H9 (cell line): ENCODE data around the gene RHBDF1. TPM values are rescaled to one million over a fixed set of nuclear protein-coding genes. Genes with fewer than 3 reads are reported as not detected.

Experiments used
- DNase-seq: peaks from one replicate; pipeline ENCODE4 v3.0.0-alpha.2; 2017
- H2AFZ ChIP-seq: one replicate; pipeline ENCODE4 v1.6.1; 2013; ENCODE audit warnings: mild to moderate bottlenecking, low read length, control low read depth, moderate library complexity
- H2AK5ac ChIP-seq: 2 replicates; pipeline ENCODE4 v1.6.1; 2013; ENCODE audit warnings: low read length, control low read depth, mixed read lengths; ENCODE audit not compliant: insufficient read length
- H2BK120ac ChIP-seq: one replicate; pipeline ENCODE4 v1.6.1; 2013; ENCODE audit warnings: low read depth, mild to moderate bottlenecking, low read length, control low read depth, inconsistent platforms; ENCODE audit not compliant: poor library complexity, severe bottlenecking
- H2BK12ac ChIP-seq: 2 replicates; pipeline ENCODE4 v1.6.1; 2013; ENCODE audit warnings: low read length, control low read depth, mixed read lengths, low read depth; ENCODE audit not compliant: insufficient read length
- H2BK15ac ChIP-seq: 2 replicates; pipeline ENCODE4 v1.6.1; 2013; ENCODE audit warnings: low read depth, low read length, control low read depth
- H2BK20ac ChIP-seq: one replicate; pipeline ENCODE4 v1.6.1; 2013; ENCODE audit warnings: low read depth, mild to moderate bottlenecking, low read length, control low read depth, inconsistent platforms; ENCODE audit not compliant: poor library complexity, severe bottlenecking
- H2BK5ac ChIP-seq: 2 replicates; pipeline ENCODE4 v1.6.1; 2013; ENCODE audit warnings: low read length, control low read depth, mixed read lengths; ENCODE audit not compliant: insufficient read length
- H3K14ac ChIP-seq: 2 replicates; pipeline ENCODE4 v1.6.1; 2013; ENCODE audit warnings: low read length, control low read depth; ENCODE audit not compliant: insufficient read depth
- H3K18ac ChIP-seq: 2 replicates; pipeline ENCODE4 v1.6.1; 2013; ENCODE audit warnings: low read depth, mild to moderate bottlenecking, mixed read lengths, low read length, control low read depth; ENCODE audit not compliant: insufficient read length
- H3K23ac ChIP-seq: 2 replicates; pipeline ENCODE4 v1.6.1; 2013; ENCODE audit warnings: low read length, control low read depth, mixed read lengths, low read depth; ENCODE audit not compliant: insufficient read length
- H3K23me2 ChIP-seq: 2 replicates; pipeline ENCODE4 v1.6.1; 2013; ENCODE audit warnings: low read depth, mild to moderate bottlenecking, mixed read lengths, low read length, control low read depth; ENCODE audit not compliant: insufficient read length, poor library complexity, severe bottlenecking
- H3K27ac ChIP-seq: 2 replicates; pipeline ENCODE4 v1.5.1; 2013; ENCODE audit warnings: low read length, control low read depth, mixed read lengths, low read depth; ENCODE audit not compliant: insufficient read length
- H3K27me3 ChIP-seq: 2 replicates; pipeline ENCODE4 v1.6.1; 2013; ENCODE audit warnings: low read length, control low read depth, inconsistent platforms; ENCODE audit not compliant: insufficient read depth
- H3K4ac ChIP-seq: 2 replicates; pipeline ENCODE4 v1.6.1; 2013; ENCODE audit warnings: low read depth, mild to moderate bottlenecking, control low read depth, inconsistent platforms, low read length, moderate library complexity
- H3K4me1 ChIP-seq: 2 replicates; pipeline ENCODE4 v1.6.1; 2013; ENCODE audit warnings: low read length, control low read depth, inconsistent platforms; ENCODE audit not compliant: insufficient read depth
- H3K4me2 ChIP-seq: 2 replicates; pipeline ENCODE4 v1.6.1; 2013; ENCODE audit warnings: low read length, control low read depth, mixed read lengths; ENCODE audit not compliant: insufficient read length, insufficient read depth
- H3K56ac ChIP-seq: 2 replicates; pipeline ENCODE4 v1.6.1; 2013; ENCODE audit warnings: low read depth, mild to moderate bottlenecking, mixed read lengths, low read length, control low read depth; ENCODE audit not compliant: insufficient read length
- H3K79me1 ChIP-seq: 2 replicates; pipeline ENCODE4 v1.6.1; 2013; ENCODE audit warnings: low read depth, mild to moderate bottlenecking, moderate library complexity, low read length, control low read depth, inconsistent platforms; ENCODE audit not compliant: insufficient read depth, poor library complexity, severe bottlenecking
- H3K79me2 ChIP-seq: 2 replicates; pipeline ENCODE4 v1.6.1; 2013; ENCODE audit warnings: low read length, control low read depth, inconsistent platforms; ENCODE audit not compliant: insufficient read depth
- H3K9ac ChIP-seq: 2 replicates; pipeline ENCODE4 v1.6.1; 2013; ENCODE audit warnings: low read length, control low read depth, mixed read lengths; ENCODE audit not compliant: insufficient read length; ENCODE audit errors: extremely low read depth
- H3K9me3 ChIP-seq: one replicate; pipeline ENCODE4 v1.6.1; 2013; ENCODE audit warnings: low read depth, low read length, inconsistent platforms; ENCODE audit not compliant: control insufficient read depth
- H3T11ph ChIP-seq: one replicate; pipeline ENCODE4 v1.6.1; 2013; ENCODE audit warnings: mild to moderate bottlenecking, low read length, control low read depth, inconsistent platforms
- H4K20me1 ChIP-seq: one replicate; pipeline ENCODE4 v1.6.1; 2013; ENCODE audit not compliant: control insufficient read depth, insufficient read length, insufficient read depth
- H4K5ac ChIP-seq: 2 replicates; pipeline ENCODE4 v1.6.1; 2013; ENCODE audit warnings: low read depth, mild to moderate bottlenecking, mixed read lengths, low read length, control low read depth; ENCODE audit not compliant: insufficient read length
- H4K8ac ChIP-seq: replicated peaks from 2 replicates; pipeline ENCODE4 v1.6.1; 2013; ENCODE audit warnings: low read length, control low read depth, mixed read lengths, low read depth; ENCODE audit not compliant: insufficient read length
- H4K91ac ChIP-seq: 2 replicates; pipeline ENCODE4 v1.6.1; 2013; ENCODE audit warnings: low read depth, mild to moderate bottlenecking, moderate library complexity, mixed read lengths, low read length, control low read depth; ENCODE audit not compliant: insufficient read length
- H3K27ac Mint-ChIP-seq, 3 experiments: 2 replicates in 2 of 3; 3 replicates in 1 of 3; pipeline ENCODE4 v1.8.0; 2020 to 2021; ENCODE audit warnings: mixed read lengths in 3 of 3, mild to moderate bottlenecking in 1 of 3, moderate library complexity in 1 of 3
- H3K27me3 Mint-ChIP-seq: 2 replicates; pipeline ENCODE4 v1.8.0; 2021; ENCODE audit warnings: low read depth, mild to moderate bottlenecking, moderate library complexity, mixed read lengths
- H3K36me3 Mint-ChIP-seq, 3 experiments: 2 replicates in 2 of 3; 3 replicates in 1 of 3; pipeline ENCODE4 v1.8.0; 2020 to 2021; ENCODE audit warnings: low read depth in 3 of 3, mixed read lengths in 3 of 3; ENCODE audit not compliant: insufficient read depth in 1 of 3
- H3K4me1 Mint-ChIP-seq, 2 experiments: 2 replicates each; pipeline ENCODE4 v1.8.0; 2020; ENCODE audit warnings: mixed read lengths in 2 of 2
- H3K4me3 Mint-ChIP-seq, 2 experiments: 2 replicates in 1 of 2; 3 replicates in 1 of 2; pipeline ENCODE4 v1.8.0; 2020 to 2021; ENCODE audit warnings: mild to moderate bottlenecking in 2 of 2, mixed read lengths in 2 of 2, moderate library complexity in 1 of 2
- H3K9me3 Mint-ChIP-seq, 2 experiments: 2 replicates in 1 of 2; 3 replicates in 1 of 2; pipeline ENCODE4 v1.8.0; 2020; ENCODE audit warnings: mild to moderate bottlenecking in 2 of 2, mixed read lengths in 2 of 2, moderate library complexity in 1 of 2
- CTCF ChIP-seq: fragments of 200-600 bp; sonication (generic); conservative IDR thresholded peaks from 3 replicates; pipeline ENCODE4 v1.8.0; 2021; ENCODE audit warnings: antibody characterized with exemption, mild to moderate bottlenecking
- WGBS: extraction: QIAGEN DNeasy Blood & Tissue Kit; methylation state at CpG from one replicate; pipeline ENCODE4 v1.1.7; 2013; ENCODE audit warnings: missing lambda C conversion rate, low lambda C conversion rate, mixed read lengths; ENCODE audit not compliant: insufficient read length; ENCODE audit errors: extremely low coverage; 5-methylcytosine and 5-hydroxymethylcytosine counted together
- total RNA-seq: library from RNA; stranded (reverse); gene quantifications from 2 replicates; pipeline ENCODE4 v1.2.1, GENCODE V29; 2021

Gene RHBDF1
- total RNA-seq, 1 experiment from 2014 or later: 34.6 TPM

DNA sequence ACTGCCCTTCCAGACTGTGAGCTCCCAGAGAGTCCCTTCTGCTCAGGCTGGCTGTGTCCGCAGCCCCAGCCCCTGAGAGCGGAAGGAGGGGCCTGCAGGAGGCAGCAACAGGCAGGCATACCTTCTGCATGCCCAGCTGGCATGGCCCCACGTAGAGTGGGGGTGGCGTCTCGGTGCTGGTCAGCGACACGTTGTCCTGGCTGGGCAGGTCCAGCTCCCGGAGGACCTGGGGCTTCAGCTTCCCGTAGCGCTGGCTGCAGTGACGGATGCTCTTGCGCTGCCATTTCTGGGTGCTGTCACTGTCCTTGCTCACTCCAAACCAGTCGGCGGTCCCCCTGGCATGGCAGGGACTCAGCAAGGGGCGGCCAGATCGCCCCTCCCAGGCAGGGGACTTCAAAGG is 9.0 kb downstream of the RHBDF1 start:
- Histone ChIP-seq H3K18ac (no peak overlapping the region), H3K4ac (no peak overlapping the region), H3K56ac (no peak overlapping the region), H3K79me1 (no peaks in the 10 kb centered on the region), H3K23me2 (no peaks in the 10 kb centered on the region), H3K9me3 (no peaks in the 10 kb centered on the region), H2BK12ac (no peak overlapping the region), H4K8ac (no peak overlapping the region), H4K5ac (no peak overlapping the region), H2BK120ac (no peak overlapping the region), H2BK20ac (no peak overlapping the region), H3T11ph (no peak overlapping the region), H2AK5ac (no peak overlapping the region), H3K4me1 (no peaks in the 10 kb centered on the region), H2BK5ac (no peak overlapping the region), H3K79me2 (no peaks in the 10 kb centered on the region), H4K91ac (no peak overlapping the region), H3K27me3 (no peaks in the 10 kb centered on the region), H3K23ac (no peak overlapping the region), H3K14ac (no peak overlapping the region), H3K9ac (no peak overlapping the region), H3K4me2 (no peak overlapping the region), H2AFZ (no peak overlapping the region), H3K27ac (no peak overlapping the region), H4K20me1 (no peaks in the 10 kb centered on the region), H2BK15ac (no peak overlapping the region)
- Mint-ChIP-seq H3K9me3 (no peaks in the 10 kb centered on the region), H3K4me3 (no peak overlapping the region), H3K4me1 (peaks cover 10 to 13% of the 10 kb centered on the region in 2 experiments), H3K27ac (no peak overlapping the region), H3K36me3 (peaks cover 13 to 38% (median 34%) of the 10 kb centered on the region in 3 experiments; a peak in 6 of 7 replicates), H3K27me3 (peaks cover 1% of the 10 kb centered on the region; the same call in 1 of the 2 replicates)
- no peak for DNase-seq
- TF ChIP-seq CTCF: no peak
- no CpG with 5 or more reads among the region's 16 CpGs for WGBS
